WTC11 (cell line): ENCODE results near the gene VWA8. TPM values are rescaled to one million over a fixed set of nuclear protein-coding genes. Genes with fewer than 3 reads are reported as not detected.
A peak's percentile ranks its signal among the peaks of the same experiment; 100 is the strongest.

Source experiments
- ATAC-seq: fragments of 200-7000 bp; cut with Tn5 transposase; 2 replicates; pipeline ENCODE4 v1.10.0; 2021; ENCODE audit warnings: mild to moderate bottlenecking, moderate library complexity
- CTCF ChIA-PET: fragments of 300-600 bp; sonication (Branson Sonifier 250); formaldehyde crosslinking; loops from one replicate; lab custom pipeline; 2021; ENCODE audit warnings: antibody characterized with exemption; lab: Charles Lee
- POLR2A ChIA-PET: fragments of 350-600 bp; sonication (Branson Sonifier 250); formaldehyde crosslinking; loops from one replicate; lab custom pipeline; 2021; ENCODE audit warnings: antibody characterized with exemption; lab: Charles Lee
- DNase-seq: peaks from one replicate; pipeline ENCODE4 v3.0.0; 2021; ENCODE audit warnings: low spot score
- H3K27ac Mint-ChIP-seq: 2 replicates; pipeline ENCODE4 v1.8.0; 2021; ENCODE audit warnings: mixed read lengths
- H3K27me3 Mint-ChIP-seq: 2 replicates; pipeline ENCODE4 v1.8.0; 2021; ENCODE audit warnings: low read depth, mild to moderate bottlenecking, moderate library complexity, mixed read lengths
- H3K36me3 Mint-ChIP-seq: 2 replicates; pipeline ENCODE4 v1.8.0; 2021; ENCODE audit warnings: mixed read lengths
- H3K4me1 Mint-ChIP-seq: 2 replicates; pipeline ENCODE4 v1.8.0; 2022; ENCODE audit warnings: mixed read lengths
- H3K4me3 Mint-ChIP-seq: 2 replicates; pipeline ENCODE4 v1.8.0; 2021; ENCODE audit warnings: mild to moderate bottlenecking, moderate library complexity, mixed read lengths
- H3K9me3 Mint-ChIP-seq: 2 replicates; pipeline ENCODE4 v1.8.0; 2021; ENCODE audit warnings: mixed read lengths
- ATF1 ChIP-seq: sonication (generic); formaldehyde crosslinking; IDR thresholded peaks from 2 replicates; pipeline ENCODE4 v1.8.1; 2023; ENCODE audit warnings: mild to moderate bottlenecking, moderate library complexity, missing genetic modification reagents
- CREM ChIP-seq: sonication (generic); formaldehyde crosslinking; IDR thresholded peaks from 2 replicates; pipeline ENCODE4 v1.8.1; 2022; ENCODE audit warnings: mild to moderate bottlenecking, missing genetic modification reagents, moderate library complexity
- EMX1 ChIP-seq: fragments of 250-450 bp; sonication (Bioruptor Pico); IDR thresholded peaks from 2 replicates; pipeline ENCODE4 v1.8.0; 2021; ENCODE audit warnings: mild to moderate bottlenecking
- ETV6 ChIP-seq: sonication (generic); formaldehyde crosslinking; IDR thresholded peaks from 2 replicates; pipeline ENCODE4 v1.8.1; 2022; ENCODE audit warnings: mild to moderate bottlenecking, missing genetic modification reagents
- GRHL2 ChIP-seq: fragments of 250-450 bp; sonication (Bioruptor Pico); IDR thresholded peaks from 2 replicates; pipeline ENCODE4 v1.8.0; 2022; ENCODE audit warnings: mild to moderate bottlenecking, moderate library complexity; ENCODE audit not compliant: insufficient replicate concordance, severe bottlenecking
- GTF2I ChIP-seq: fragments of 250-450 bp; sonication (Bioruptor Pico); conservative IDR thresholded peaks from 2 replicates; pipeline ENCODE4 v1.4.0; 2021; ENCODE audit warnings: mild to moderate bottlenecking
- HMGA2 ChIP-seq: fragments of 250-450 bp; sonication (Bioruptor Pico); IDR thresholded peaks from 2 replicates; pipeline ENCODE4 v1.4.0; 2021; ENCODE audit warnings: mild to moderate bottlenecking, moderate library complexity
- IRF2 ChIP-seq: sonication (generic); formaldehyde crosslinking; IDR thresholded peaks from 2 replicates; pipeline ENCODE4 v1.8.0; 2022; ENCODE audit warnings: low read depth, missing genetic modification reagents, borderline replicate concordance
- MYBL2 ChIP-seq: sonication (generic); formaldehyde crosslinking; IDR thresholded peaks from 2 replicates; pipeline ENCODE4 v1.8.1; 2023; ENCODE audit warnings: mild to moderate bottlenecking, moderate library complexity, missing genetic modification reagents
- NFATC4 ChIP-seq: fragments of 250-450 bp; sonication (Bioruptor Pico); IDR thresholded peaks from 2 replicates; pipeline ENCODE4 v1.9.0; 2021; ENCODE audit warnings: mild to moderate bottlenecking
- RORB ChIP-seq: fragments of 250-450 bp; sonication (Bioruptor Pico); IDR thresholded peaks from 2 replicates; pipeline ENCODE4 v1.9.0; 2021; ENCODE audit warnings: mild to moderate bottlenecking
- TEAD1 ChIP-seq: sonication (generic); formaldehyde crosslinking; IDR thresholded peaks from 2 replicates; pipeline ENCODE4 v1.8.0; 2022; ENCODE audit warnings: mild to moderate bottlenecking, missing genetic modification reagents
- ZNF219 ChIP-seq: sonication (generic); formaldehyde crosslinking; IDR thresholded peaks from 2 replicates; pipeline ENCODE4 v1.8.0; 2023; ENCODE audit warnings: missing genetic modification reagents, mild to moderate bottlenecking, borderline replicate concordance
- ZNF263 ChIP-seq: sonication (generic); formaldehyde crosslinking; IDR thresholded peaks from 2 replicates; pipeline ENCODE4 v1.8.1; 2022; ENCODE audit warnings: low read depth, mild to moderate bottlenecking, moderate library complexity, missing genetic modification reagents
- total RNA-seq: library from RNA; stranded (reverse); gene quantifications from 3 replicates; pipeline ENCODE4 v1.2.3, GENCODE V29; 2021
- TF ChIP-seq, protein P1 (sequence below): sonication (generic); formaldehyde crosslinking; conservative IDR thresholded peaks from 2 replicates; pipeline ENCODE4 v1.8.1; 2023; ENCODE audit warnings: mild to moderate bottlenecking, low read depth, missing genetic modification reagents, moderate library complexity
- TF ChIP-seq, protein P2 (sequence below): sonication (generic); formaldehyde crosslinking; IDR thresholded peaks from 2 replicates; pipeline ENCODE4 v1.8.0; 2022; ENCODE audit warnings: mild to moderate bottlenecking, missing genetic modification reagents
- TF ChIP-seq, protein P3 (sequence below): fragments of 250-450 bp; sonication (Bioruptor Pico); IDR thresholded peaks from 2 replicates; pipeline ENCODE4 v2.1.2; 2022; ENCODE audit warnings: mild to moderate bottlenecking, moderate library complexity
- TF ChIP-seq, protein P4 (sequence below): sonication (generic); formaldehyde crosslinking; IDR thresholded peaks from 2 replicates; pipeline ENCODE4 v1.8.1; 2022; ENCODE audit warnings: low read depth, missing genetic modification reagents, borderline replicate concordance
- TF ChIP-seq, protein P5 (sequence below): fragments of 250-450 bp; sonication (Bioruptor Pico); IDR thresholded peaks from 2 replicates; pipeline ENCODE4 v1.9.0; 2021; ENCODE audit warnings: moderate library complexity, mild to moderate bottlenecking, inconsistent platforms, borderline replicate concordance
- TF ChIP-seq, protein P6 (sequence below): fragments of 250-450 bp; sonication (Bioruptor Pico); IDR thresholded peaks from 2 replicates; pipeline ENCODE4 v1.9.0; 2021; ENCODE audit warnings: mild to moderate bottlenecking

Gene VWA8
- total RNA-seq, 1 experiment from 2014 or later = 19.9 TPM

DNA sequence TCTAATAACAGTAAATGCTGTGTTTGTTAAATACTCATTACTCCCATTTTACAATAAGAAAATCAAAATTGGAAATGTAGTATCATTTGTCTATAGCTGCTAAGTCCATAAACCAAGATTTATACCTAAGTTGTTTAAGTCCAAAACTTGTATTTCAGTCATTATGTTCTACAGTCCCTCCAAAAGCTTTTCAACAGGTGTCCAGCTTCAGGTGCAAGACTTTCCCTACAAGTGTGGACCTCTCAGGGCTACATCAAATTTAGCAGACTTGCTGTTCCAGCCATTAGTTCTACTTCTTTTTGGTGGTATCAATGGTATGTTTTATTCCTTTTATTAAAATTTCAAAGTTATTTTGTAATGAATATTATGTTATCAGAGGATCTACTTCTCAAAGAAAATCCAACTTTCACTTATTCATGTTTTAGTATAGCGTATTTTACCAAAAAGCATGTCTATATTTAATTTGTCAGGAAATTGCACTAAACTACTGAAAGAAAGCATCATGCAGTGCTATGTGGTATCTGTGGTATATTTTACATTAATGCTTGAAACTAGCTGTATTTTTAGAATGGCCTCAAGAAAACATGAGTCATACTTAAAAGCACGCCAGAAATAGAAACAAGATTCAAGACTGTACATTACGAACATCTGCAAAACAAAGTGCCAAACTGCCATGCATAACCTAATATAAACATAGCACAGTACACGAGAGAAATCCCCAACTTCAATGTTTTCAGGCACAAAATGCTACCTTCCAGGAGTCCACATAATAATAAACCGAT lies 44.5 kb downstream of the VWA8 start:
- Mint-ChIP-seq H3K4me3 (no peak overlapping the region), H3K36me3 (peaks cover under 1% of the 10 kb centered on the region), H3K9me3 (peaks cover under 1% of the 10 kb centered on the region; the same call in 1 of the 2 replicates), H3K27ac (0 out of 2 replicates have a peak overlapping the region, but pooled peaks have one; percentile 22), H3K27me3 (no peaks in the 10 kb centered on the region), H3K4me1 (peaks cover 17% of the 10 kb centered on the region)
- ChIA-PET POLR2A (no interaction called here), CTCF (no interaction called here)
- no peak for DNase-seq
- no peak for ATAC-seq
- TF ChIP-seq ETV6 (CRISPR knock-in tag) (no peak), TEAD1 (CRISPR knock-in tag) (no peak), GTF2I (CRISPR knock-in tag) (no peak), HMGA2 (CRISPR knock-in tag) (no peak), ATF1 (CRISPR knock-in tag) (no peak), RORB (CRISPR knock-in tag) (no peak), MYBL2 (CRISPR knock-in tag) (no peak), IRF2 (CRISPR knock-in tag) (no peak), NFATC4 (CRISPR knock-in tag) (no peak)
- TF ChIP-seq, protein P1, sequence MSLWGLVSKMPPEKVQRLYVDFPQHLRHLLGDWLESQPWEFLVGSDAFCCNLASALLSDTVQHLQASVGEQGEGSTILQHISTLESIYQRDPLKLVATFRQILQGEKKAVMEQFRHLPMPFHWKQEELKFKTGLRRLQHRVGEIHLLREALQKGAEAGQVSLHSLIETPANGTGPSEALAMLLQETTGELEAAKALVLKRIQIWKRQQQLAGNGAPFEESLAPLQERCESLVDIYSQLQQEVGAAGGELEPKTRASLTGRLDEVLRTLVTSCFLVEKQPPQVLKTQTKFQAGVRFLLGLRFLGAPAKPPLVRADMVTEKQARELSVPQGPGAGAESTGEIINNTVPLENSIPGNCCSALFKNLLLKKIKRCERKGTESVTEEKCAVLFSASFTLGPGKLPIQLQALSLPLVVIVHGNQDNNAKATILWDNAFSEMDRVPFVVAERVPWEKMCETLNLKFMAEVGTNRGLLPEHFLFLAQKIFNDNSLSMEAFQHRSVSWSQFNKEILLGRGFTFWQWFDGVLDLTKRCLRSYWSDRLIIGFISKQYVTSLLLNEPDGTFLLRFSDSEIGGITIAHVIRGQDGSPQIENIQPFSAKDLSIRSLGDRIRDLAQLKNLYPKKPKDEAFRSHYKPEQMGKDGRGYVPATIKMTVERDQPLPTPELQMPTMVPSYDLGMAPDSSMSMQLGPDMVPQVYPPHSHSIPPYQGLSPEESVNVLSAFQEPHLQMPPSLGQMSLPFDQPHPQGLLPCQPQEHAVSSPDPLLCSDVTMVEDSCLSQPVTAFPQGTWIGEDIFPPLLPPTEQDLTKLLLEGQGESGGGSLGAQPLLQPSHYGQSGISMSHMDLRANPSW (CRISPR knock-in tag) = no peak
- TF ChIP-seq, protein P2, sequence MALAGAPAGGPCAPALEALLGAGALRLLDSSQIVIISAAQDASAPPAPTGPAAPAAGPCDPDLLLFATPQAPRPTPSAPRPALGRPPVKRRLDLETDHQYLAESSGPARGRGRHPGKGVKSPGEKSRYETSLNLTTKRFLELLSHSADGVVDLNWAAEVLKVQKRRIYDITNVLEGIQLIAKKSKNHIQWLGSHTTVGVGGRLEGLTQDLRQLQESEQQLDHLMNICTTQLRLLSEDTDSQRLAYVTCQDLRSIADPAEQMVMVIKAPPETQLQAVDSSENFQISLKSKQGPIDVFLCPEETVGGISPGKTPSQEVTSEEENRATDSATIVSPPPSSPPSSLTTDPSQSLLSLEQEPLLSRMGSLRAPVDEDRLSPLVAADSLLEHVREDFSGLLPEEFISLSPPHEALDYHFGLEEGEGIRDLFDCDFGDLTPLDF (CRISPR knock-in tag) = no peak
- TF ChIP-seq, protein P3, sequence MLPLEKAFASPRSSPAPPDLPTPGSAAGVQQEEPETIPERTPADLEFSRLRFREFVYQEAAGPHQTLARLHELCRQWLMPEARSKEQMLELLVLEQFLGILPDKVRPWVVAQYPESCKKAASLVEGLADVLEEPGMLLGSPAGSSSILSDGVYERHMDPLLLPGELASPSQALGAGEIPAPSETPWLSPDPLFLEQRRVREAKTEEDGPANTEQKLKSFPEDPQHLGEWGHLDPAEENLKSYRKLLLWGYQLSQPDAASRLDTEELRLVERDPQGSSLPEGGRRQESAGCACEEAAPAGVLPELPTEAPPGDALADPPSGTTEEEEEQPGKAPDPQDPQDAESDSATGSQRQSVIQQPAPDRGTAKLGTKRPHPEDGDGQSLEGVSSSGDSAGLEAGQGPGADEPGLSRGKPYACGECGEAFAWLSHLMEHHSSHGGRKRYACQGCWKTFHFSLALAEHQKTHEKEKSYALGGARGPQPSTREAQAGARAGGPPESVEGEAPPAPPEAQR (CRISPR knock-in tag) = no peak
- TF ChIP-seq, protein P4, sequence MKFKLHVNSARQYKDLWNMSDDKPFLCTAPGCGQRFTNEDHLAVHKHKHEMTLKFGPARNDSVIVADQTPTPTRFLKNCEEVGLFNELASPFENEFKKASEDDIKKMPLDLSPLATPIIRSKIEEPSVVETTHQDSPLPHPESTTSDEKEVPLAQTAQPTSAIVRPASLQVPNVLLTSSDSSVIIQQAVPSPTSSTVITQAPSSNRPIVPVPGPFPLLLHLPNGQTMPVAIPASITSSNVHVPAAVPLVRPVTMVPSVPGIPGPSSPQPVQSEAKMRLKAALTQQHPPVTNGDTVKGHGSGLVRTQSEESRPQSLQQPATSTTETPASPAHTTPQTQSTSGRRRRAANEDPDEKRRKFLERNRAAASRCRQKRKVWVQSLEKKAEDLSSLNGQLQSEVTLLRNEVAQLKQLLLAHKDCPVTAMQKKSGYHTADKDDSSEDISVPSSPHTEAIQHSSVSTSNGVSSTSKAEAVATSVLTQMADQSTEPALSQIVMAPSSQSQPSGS (CRISPR knock-in tag) = no peak
- TF ChIP-seq, protein P5, sequence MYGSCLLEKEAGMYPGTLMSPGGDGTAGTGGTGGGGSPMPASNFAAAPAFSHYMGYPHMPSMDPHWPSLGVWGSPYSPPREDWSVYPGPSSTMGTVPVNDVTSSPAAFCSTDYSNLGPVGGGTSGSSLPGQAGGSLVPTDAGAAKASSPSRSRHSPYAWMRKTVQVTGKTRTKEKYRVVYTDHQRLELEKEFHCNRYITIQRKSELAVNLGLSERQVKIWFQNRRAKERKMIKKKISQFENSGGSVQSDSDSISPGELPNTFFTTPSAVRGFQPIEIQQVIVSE = no peak

DNA sequence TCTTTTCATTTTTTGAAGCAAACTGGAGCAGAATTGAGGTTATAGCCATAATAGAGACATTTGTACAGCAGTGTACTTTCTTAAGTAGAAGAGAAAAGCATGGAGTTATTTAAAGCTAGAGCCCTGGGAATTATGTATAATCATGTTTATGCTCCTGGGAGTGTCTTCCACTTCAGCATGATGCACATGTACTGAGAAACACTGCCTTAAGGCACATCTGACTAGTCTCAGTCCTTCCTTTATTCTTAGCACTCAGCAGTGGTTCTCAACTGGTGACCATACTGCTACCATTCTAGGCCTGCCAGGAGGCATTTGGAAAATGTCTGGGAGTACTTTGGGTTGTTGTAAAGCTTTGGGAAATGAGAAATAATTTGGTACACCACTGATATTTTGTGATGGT lies 45.8 kb downstream of the VWA8 start:
- Mint-ChIP-seq H3K36me3 (no peaks in the 10 kb centered on the region), H3K27me3 (no peaks in the 10 kb centered on the region), H3K9me3 (no peaks in the 10 kb centered on the region), H3K4me3 (no peak overlapping the region), H3K4me1 (peaks cover 15% of the 10 kb centered on the region), H3K27ac (no peak overlapping the region)
- POLR2A ChIA-PET = no interaction called here
- ATAC-seq = no peak
- no peak for DNase-seq
- CTCF ChIA-PET = no interaction called here
- TF ChIP-seq GRHL2 (CRISPR knock-in tag) (no peak), CREM (CRISPR knock-in tag) (no peak), ZNF263 (CRISPR knock-in tag) (no peak), EMX1 (CRISPR knock-in tag) (no peak), ATF1 (CRISPR knock-in tag) (no peak), ZNF219 (CRISPR knock-in tag) (no peak)
- TF ChIP-seq, protein P6, sequence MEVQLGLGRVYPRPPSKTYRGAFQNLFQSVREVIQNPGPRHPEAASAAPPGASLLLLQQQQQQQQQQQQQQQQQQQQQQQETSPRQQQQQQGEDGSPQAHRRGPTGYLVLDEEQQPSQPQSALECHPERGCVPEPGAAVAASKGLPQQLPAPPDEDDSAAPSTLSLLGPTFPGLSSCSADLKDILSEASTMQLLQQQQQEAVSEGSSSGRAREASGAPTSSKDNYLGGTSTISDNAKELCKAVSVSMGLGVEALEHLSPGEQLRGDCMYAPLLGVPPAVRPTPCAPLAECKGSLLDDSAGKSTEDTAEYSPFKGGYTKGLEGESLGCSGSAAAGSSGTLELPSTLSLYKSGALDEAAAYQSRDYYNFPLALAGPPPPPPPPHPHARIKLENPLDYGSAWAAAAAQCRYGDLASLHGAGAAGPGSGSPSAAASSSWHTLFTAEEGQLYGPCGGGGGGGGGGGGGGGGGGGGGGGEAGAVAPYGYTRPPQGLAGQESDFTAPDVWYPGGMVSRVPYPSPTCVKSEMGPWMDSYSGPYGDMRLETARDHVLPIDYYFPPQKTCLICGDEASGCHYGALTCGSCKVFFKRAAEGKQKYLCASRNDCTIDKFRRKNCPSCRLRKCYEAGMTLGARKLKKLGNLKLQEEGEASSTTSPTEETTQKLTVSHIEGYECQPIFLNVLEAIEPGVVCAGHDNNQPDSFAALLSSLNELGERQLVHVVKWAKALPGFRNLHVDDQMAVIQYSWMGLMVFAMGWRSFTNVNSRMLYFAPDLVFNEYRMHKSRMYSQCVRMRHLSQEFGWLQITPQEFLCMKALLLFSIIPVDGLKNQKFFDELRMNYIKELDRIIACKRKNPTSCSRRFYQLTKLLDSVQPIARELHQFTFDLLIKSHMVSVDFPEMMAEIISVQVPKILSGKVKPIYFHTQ (CRISPR knock-in tag) = no peak
